GM12878 (cell line): ENCODE measurements around the gene IBA57. TPM values are rescaled to one million over a fixed set of nuclear protein-coding genes. Genes with fewer than 3 reads are reported as not detected.

Source experiments
- ATAC-seq: fragments of 200-7000 bp; cut with Tn5 transposase; 3 replicates; pipeline ENCODE4 v1.9.1; 2020; ENCODE audit warnings: mild to moderate bottlenecking, moderate library complexity
- BruUV-seq: library from RNA; stranded (reverse); fragments of 400-500 nt; replicated peaks from 2 replicates; lab custom pipeline; 2021; lab: Mats Ljungman, UMichigan
- CTCF ChIA-PET: fragments of 300-600 bp; sonication (Branson Sonifier 250); formaldehyde crosslinking; extraction: SDS; loops from one replicate; lab custom pipeline; 2021; ENCODE audit warnings: inconsistent platforms; lab: Yijun Ruan, JAX
- POLR2A ChIA-PET: fragments of 350-600 bp; formaldehyde crosslinking; extraction: SDS; loops from one replicate; lab custom pipeline; 2021; ENCODE audit warnings: inconsistent platforms; lab: Charles Lee
- RAD21 ChIA-PET: fragments of 300-600 bp; sonication (Branson Sonifier 250); formaldehyde crosslinking; loops from one replicate; lab custom pipeline; 2023; ENCODE audit warnings: antibody characterized with exemption; ENCODE audit not compliant: unreplicated experiment; lab: Charles Lee
- SMC1A ChIA-PET: fragments of 300-600 bp; sonication (Branson Sonifier 250); formaldehyde crosslinking; loops from one replicate; lab custom pipeline; 2023; ENCODE audit not compliant: unreplicated experiment, uncharacterized antibody; lab: Charles Lee
- DNase-seq: peaks from one replicate; pipeline ENCODE4 v3.0.0-alpha.2; 2011; ENCODE audit warnings: low read depth, low spot score
- FAIRE-seq: peaks from 3 replicates; lab custom pipeline; 2011; peaks lifted over from hg19 to GRCh38; lab: Jason Lieb, UNC
- H2AFZ ChIP-seq: 2 replicates; pipeline ENCODE4 v1.6.0; 2011; ENCODE audit warnings: low read depth, low read length, control low read depth; ENCODE audit not compliant: control insufficient read depth
- H3K27ac ChIP-seq: 2 replicates; pipeline ENCODE4 v1.5.1; 2011; ENCODE audit warnings: control low read depth; ENCODE audit not compliant: control insufficient read depth, insufficient read depth
- H3K27me3 ChIP-seq, 2 experiments: replicated peaks in 1 of 2; 2 replicates each; pipeline versions ENCODE4 v1.6.0 to v1.6.1; 2011; ENCODE audit warnings: low read length in 1 of 2; ENCODE audit not compliant: control insufficient read depth in 2 of 2, insufficient read depth in 2 of 2
- H3K36me3 ChIP-seq, 2 experiments: 2 replicates each; pipeline ENCODE4 v1.5.1; 2011; ENCODE audit warnings: low read length in 1 of 2; ENCODE audit not compliant: control insufficient read depth in 2 of 2, insufficient read depth in 2 of 2
- H3K4me1 ChIP-seq: 2 replicates; pipeline ENCODE4 v1.6.1; 2011; ENCODE audit warnings: mild to moderate bottlenecking, low read length, moderate library complexity, mixed read lengths; ENCODE audit not compliant: control insufficient read depth, insufficient read depth
- H3K4me2 ChIP-seq: 2 replicates; pipeline ENCODE4 v1.6.0; 2011; ENCODE audit warnings: control low read depth; ENCODE audit not compliant: control insufficient read depth, insufficient read depth
- H3K4me3 ChIP-seq: fragments of 200-600 bp; sonication (generic); 2 replicates; pipeline ENCODE4 v1.5.1; 2016
- H3K79me2 ChIP-seq: 2 replicates; pipeline ENCODE4 v1.6.0; 2011; ENCODE audit warnings: low read length; ENCODE audit not compliant: control insufficient read depth, insufficient read depth
- H3K9ac ChIP-seq: 2 replicates; pipeline ENCODE4 v1.8.0; 2011; ENCODE audit warnings: low read length, control low read depth, mixed read lengths; ENCODE audit not compliant: control insufficient read depth, insufficient read depth
- H3K9me3 ChIP-seq: replicated peaks from 3 replicates; pipeline ENCODE4 v1.5.1; 2011; ENCODE audit warnings: mild to moderate bottlenecking, low read length; ENCODE audit not compliant: control insufficient read depth, insufficient read depth
- H4K20me1 ChIP-seq: 2 replicates; pipeline ENCODE4 v1.6.0; 2011; ENCODE audit not compliant: control insufficient read depth, insufficient read depth
- GABPA ChIP-seq: IDR thresholded peaks from 2 replicates; pipeline ENCODE4 v1.6.1; 2014; ENCODE audit warnings: antibody characterized with exemption, low read depth, mild to moderate bottlenecking, inconsistent platforms
- MTA2 ChIP-seq: fragments of 450-650 bp; IDR thresholded peaks from 2 replicates; pipeline ENCODE4 v1.6.1; 2016; ENCODE audit warnings: low read depth, mild to moderate bottlenecking, moderate library complexity
- TCF3 ChIP-seq: IDR thresholded peaks from 2 replicates; pipeline ENCODE4 v1.6.1; 2012; ENCODE audit warnings: low read depth, mild to moderate bottlenecking, low read length, borderline replicate concordance; ENCODE audit not compliant: insufficient read depth
- ZNF384 ChIP-seq: IDR thresholded peaks from 2 replicates; pipeline ENCODE4 v1.6.1; 2012; ENCODE audit warnings: low read depth, mild to moderate bottlenecking, low read length, improper control_type of control experiment, borderline replicate concordance
- WGBS: methylation state at CpG from one replicate; pipeline ENCODE4 v1.1.6; 2016; ENCODE audit warnings: low lambda C conversion rate; ENCODE audit not compliant: insufficient replicate concordance, insufficient coverage; ENCODE audit errors: missing lambda C conversion rate; 5-methylcytosine and 5-hydroxymethylcytosine counted together
- in situ Hi-C: fragments of 300-500 bp; cut with MboI; formaldehyde crosslinking; loops from 9 replicates; pipeline ENCODE4 v1.14.3; 2018; ENCODE audit warnings: mixed read lengths
- intact Hi-C: fragments of 100-400 bp; cut with micrococcal nuclease; formaldehyde crosslinking; loops from one replicate; pipeline ENCODE4 v1.14.2; 2022; ENCODE audit not compliant: unreplicated experiment
- polyA plus RNA-seq, 11 experiments: library from polyadenylated mRNA; depleted of rRNA in 4 of 11; unstranded in 6 of 11; stranded (reverse) in 5 of 11; fragments of >200 nt; fragmentation: Nextera tagmentation in 4 of 11; fragmentation: Illumina TruSeq in 1 of 11; extraction: Ambion mirVana in 4 of 11; extraction: Trizol in 1 of 11; gene quantifications; 1 replicate in 1 of 11; 2 replicates in 10 of 11; pipeline versions ENCODE4 v1.2.1 to v1.2.3, GENCODE V29; 2011 to 2016; ENCODE audit warnings: inconsistent platforms in 2 of 11, missing spikeins in 2 of 11, low read depth in 1 of 11
- total RNA-seq, 4 experiments: library from RNA; depleted of rRNA in 3 of 4; stranded (reverse); fragments of >200 nt in 3 of 4; fragmentation: Illumina TruSeq in 1 of 4; extraction: Trizol in 1 of 4; gene quantifications; 2 replicates each; pipeline versions ENCODE4 v1.2.1 to v1.2.3, GENCODE V29; 2013 to 2021

IBA57 gene
- total and polyA plus RNA-seq, 10 of the 15 experiments (the other 5 are each of a cell fraction or from before 2014, with no cell fraction given) = 0.51 to 8.6 (median 3.7) TPM

DNA sequence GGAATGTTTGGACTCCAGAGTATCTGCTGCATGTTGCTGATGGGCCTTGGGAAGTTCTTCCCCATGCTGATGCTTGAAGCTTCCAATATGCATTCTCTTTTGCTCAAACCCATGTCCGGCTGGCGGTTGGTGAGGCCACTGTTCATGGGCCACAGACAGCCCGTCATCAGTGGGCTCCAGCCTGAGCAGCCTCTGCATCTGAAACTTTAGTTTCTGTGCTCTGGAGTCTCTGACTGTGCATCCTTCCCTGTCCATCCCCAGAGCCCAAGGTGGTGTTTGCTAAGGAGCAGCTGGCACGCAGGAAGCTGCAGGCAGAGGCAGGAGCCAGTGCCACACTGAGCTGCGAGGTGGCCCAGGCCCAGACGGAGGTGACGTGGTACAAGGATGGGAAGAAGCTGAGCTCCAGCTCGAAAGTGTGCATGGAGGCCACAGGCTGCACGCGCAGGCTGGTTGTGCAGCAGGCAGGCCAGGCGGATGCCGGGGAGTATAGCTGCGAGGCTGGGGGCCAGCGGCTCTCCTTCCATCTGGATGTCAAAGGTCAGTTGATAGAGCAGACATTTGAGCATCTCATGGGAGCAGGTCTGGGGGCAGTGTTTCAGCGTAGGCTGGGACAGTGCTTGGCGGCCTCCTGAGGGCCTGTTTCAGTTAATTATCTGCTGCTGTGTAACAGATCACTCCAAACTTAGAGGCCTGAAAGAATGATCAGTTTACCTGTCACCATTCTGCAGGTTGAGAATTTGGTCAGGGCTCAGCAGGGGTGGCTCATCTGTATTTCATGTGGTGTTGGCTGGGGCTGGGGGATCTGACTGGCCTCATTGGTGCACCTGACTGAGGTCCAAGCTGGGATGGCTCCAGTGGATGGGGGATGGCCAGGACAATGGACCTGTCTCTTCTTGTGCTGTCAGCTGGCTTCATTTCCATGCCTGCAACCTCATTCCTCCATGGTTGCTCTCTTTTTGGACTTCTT lies 58.9 kb downstream of the IBA57 start:
- Histone ChIP-seq H3K4me3 (no peak overlapping the region), H3K36me3 (no peaks in the 10 kb centered on the region), H3K27ac (no peak overlapping the region), H4K20me1 (no peaks in the 10 kb centered on the region), H3K79me2 (no peaks in the 10 kb centered on the region), H3K4me1 (no peaks in the 10 kb centered on the region), H3K9ac (no peak overlapping the region), H2AFZ (no peak overlapping the region), H3K27me3 (no peaks in the 10 kb centered on the region), H3K9me3 (no peaks in the 10 kb centered on the region; the same call in 2 of the 3 replicates), H3K4me2 (no peak overlapping the region)
- SMC1A ChIA-PET = no interaction called here
- FAIRE-seq (no peak), ATAC-seq (no peak), DNase-seq (no peak)
- BruUV-seq = no TSS peak
- in situ Hi-C loops = no loop called here
- POLR2A ChIA-PET = no interaction called here
- TF ChIP-seq TCF3 (no peak), GABPA (no peak), ZNF384 (no peak)
- intact Hi-C loops = no loop called here
- 33% methylated on average over 15 of the region's 16 CpGs for WGBS
- CTCF ChIA-PET = interaction anchor here (1.2 kb wide), 1 partner anchor 164 kb away, joined by 3 read pairs; no protein-coding TSS in a partner anchor
- RAD21 ChIA-PET = no interaction called here

DNA sequence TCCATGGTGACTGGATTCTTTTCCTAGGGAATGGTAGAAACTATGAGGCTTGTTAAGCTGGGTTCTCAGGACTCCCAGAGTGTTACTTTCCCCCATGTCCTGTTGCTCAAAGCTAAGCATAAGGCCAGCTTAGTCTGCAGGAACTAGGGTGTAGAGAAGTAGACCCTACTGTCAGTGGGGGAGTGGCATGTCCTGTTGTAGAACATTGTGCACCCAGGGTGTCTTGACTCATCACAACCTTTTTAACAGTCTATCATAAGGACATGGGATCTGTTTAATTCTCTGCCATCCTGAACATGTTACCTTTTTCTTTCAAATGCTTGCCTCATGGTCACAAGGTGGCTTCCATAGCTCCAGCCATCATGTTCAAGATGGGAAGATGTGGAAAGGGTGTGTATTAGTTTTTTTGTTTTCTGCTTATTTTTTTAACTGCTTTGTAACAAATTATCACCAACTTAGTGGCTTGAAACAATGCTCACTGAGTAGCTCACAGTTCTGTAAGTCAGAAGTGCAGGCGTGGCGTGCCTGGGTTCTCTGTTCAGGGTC lies 59.6 kb downstream of the IBA57 start:
- Histone ChIP-seq H3K36me3 (no peaks in the 10 kb centered on the region), H3K9me3 (no peaks in the 10 kb centered on the region; the same call in 2 of the 3 replicates), H3K27me3 (no peaks in the 10 kb centered on the region), H3K79me2 (no peaks in the 10 kb centered on the region), H3K4me1 (no peaks in the 10 kb centered on the region), H2AFZ (no peak overlapping the region), H3K4me3 (no peak overlapping the region), H3K4me2 (no peak overlapping the region), H3K27ac (no peak overlapping the region), H4K20me1 (no peaks in the 10 kb centered on the region), H3K9ac (no peak overlapping the region)
- POLR2A ChIA-PET = no interaction called here
- no TSS peak for BruUV-seq
- TF ChIP-seq MTA2 = no peak
- DNase-seq (no peak), FAIRE-seq (no peak), ATAC-seq (no peak)
- SMC1A ChIA-PET = no interaction called here
- intact Hi-C loops = no loop called here
- CTCF ChIA-PET = no interaction called here
- WGBS = 61% methylated on average over 2 of the region's 2 CpGs
- RAD21 ChIA-PET = no interaction called here
- in situ Hi-C loops = no loop called here
